Measurements from ENCODE around the gene RFFL. TPM values are rescaled to one million over a fixed set of nuclear protein-coding genes. Genes with fewer than 3 reads are reported as not detected.
"Not testable (repeated sequence)": the region's sequence is repeated elsewhere in the genome, so short reads cannot be mapped to it uniquely, and the experiment has no call there.

The RFFL gene
- polyA plus RNA-seq, 3 donors = 19.6 to 23.8 (median 23.8) TPM

GRCh38 chr17:35051183-35051578, 12.3 kb downstream of the RFFL start:
- DNase-seq (ENCODE audit: low read depth in 3 of 3, low spot score in 2 of 3) = no peak

- no peak for DNase-seq (ENCODE audit: low read depth in 3 of 3, low spot score in 2 of 3)
Observed at GRCh38 chr17:35050170-35050569, 13.3 kb downstream of the RFFL start.

DNA sequence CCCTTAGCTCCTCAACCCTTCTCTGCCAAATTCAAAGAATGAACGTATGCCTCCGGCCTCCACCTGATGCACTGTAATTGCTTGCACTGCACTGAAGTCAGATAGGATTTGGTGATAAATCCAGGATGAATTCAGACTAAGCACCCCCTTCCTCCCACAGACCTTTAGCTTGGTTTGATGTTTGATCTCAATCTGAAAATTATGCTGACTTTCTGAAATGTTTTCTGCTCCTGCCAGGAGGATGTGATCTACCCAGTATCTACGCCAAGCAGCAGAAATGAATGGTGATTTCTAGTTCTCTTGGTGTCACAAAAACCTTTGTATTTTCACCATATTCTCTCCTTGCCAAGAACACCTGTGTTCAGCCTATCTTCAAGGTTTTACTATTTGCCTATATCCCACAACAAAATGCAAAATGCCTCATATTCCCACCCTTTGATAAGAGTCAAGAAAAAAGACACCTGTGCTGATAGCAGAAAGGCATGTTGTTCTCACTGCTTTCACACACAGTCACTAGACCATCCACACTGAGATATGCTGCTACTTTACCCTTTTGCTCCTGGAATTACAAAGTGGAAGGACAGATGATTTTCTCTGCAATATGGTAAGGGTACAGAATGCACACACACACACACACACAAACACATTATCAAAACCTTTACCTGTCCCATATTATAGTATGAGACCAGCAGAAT, 14.7 kb downstream of the RFFL start:
- DNase-seq (ENCODE audit: low read depth in 3 of 3, low spot score in 2 of 3) = no peak

- DNase-seq (ENCODE audit: low read depth in 3 of 3, low spot score in 2 of 3) = no peak
Observed at GRCh38 chr17:35046740-35047283, 16.7 kb downstream of the RFFL start.

GRCh38 chr17:35046245-35046644, 17.3 kb downstream of the RFFL start:
- no peak for DNase-seq (ENCODE audit: low read depth in 3 of 3, low spot score in 2 of 3)

DNA sequence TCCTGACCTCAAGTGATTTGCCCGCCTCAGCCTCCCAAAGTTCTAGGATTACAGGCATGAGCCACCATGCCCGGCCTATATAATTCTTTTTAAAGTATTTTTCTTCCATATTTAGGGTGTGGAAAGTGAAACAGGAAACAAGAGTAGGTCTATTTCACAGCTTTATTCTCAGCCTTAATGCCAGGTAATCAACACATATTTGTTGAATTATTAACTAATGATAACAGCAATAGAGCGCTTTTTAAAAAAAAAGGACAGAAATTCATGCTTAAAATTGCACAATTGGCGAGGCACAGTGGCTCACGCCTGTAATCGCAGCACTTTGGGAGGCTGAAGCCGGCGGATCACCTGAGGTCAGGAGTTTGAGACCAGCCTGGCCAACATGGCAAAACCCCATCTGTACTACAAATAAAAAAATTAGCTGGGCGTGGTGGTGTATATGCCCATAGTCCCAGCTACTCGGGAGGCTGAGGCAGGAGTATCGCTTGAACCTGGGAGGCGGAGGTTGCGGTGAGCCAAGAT, 18.0 kb downstream of the RFFL start:
- DNase-seq (ENCODE audit: low read depth in 3 of 3, low spot score in 2 of 3) = not testable (repeated sequence)

DNA sequence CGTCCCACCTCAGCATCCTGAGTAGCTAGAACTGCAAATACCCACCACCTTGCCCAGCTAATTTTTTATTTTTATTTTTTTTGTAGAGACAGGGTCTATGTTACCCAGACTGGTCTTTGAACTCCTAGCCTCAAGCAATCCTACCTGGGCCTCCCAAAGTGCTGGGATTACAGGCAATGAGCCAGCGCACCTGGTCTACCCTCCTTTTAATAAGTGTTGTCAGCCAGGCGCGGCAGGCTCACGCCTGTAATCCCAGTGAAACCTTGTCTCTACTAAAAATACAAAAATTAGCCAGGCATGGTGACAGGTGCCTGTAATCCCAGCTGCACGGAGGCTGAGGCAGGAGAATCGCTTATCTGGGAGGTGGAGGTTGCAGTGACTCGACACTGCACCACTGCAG, 19.3 kb downstream of the RFFL start:
- DNase-seq (ENCODE audit: low read depth in 3 of 3, low spot score in 2 of 3) = no peak

DNA sequence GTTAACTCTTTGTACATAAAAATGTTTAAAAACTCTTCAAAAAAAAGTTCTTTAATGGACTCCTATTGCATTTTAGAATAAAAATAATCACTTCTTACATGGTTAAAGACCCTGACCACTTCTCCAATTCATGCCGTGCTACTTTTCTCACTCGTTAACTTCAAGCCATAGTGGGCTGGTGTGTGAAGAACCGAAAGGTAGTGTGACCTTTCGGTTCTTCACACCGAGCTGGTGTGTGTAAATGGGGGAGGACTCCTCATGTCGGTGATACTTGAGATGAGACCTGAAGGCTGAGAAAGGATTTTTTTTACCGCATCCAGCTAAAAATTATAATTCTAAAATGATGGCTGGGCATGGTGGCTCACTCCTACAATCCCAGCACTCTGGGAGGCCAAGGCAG, 22.1 kb downstream of the RFFL start:
- DNase-seq (ENCODE audit: low read depth in 3 of 3, low spot score in 2 of 3) = no peak

DNA sequence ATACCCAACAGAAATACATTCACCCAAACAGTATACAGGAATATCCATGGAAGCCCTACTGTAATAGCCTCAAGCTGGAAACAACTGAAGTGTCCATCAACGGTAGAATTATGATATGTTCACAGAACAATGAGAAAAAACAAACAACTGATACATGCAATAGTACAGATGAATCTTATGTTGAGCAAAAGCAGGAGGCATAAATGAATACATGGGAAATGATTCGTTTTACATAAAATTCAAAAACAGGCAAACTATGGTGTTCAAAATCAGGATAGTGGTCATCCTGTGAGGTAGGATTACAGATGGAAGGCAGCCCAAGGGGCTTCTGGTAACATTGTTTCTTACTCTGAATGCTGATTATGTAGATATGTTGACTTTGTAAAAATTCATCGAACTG, 25.1 kb downstream of the RFFL start:
- no peak for DNase-seq (ENCODE audit: low read depth in 3 of 3, low spot score in 2 of 3)

GRCh38 chr17:35030780-35031179, 32.7 kb downstream of the RFFL start:
- DNase-seq (ENCODE audit: low read depth in 3 of 3, low spot score in 2 of 3) = no peak

DNA sequence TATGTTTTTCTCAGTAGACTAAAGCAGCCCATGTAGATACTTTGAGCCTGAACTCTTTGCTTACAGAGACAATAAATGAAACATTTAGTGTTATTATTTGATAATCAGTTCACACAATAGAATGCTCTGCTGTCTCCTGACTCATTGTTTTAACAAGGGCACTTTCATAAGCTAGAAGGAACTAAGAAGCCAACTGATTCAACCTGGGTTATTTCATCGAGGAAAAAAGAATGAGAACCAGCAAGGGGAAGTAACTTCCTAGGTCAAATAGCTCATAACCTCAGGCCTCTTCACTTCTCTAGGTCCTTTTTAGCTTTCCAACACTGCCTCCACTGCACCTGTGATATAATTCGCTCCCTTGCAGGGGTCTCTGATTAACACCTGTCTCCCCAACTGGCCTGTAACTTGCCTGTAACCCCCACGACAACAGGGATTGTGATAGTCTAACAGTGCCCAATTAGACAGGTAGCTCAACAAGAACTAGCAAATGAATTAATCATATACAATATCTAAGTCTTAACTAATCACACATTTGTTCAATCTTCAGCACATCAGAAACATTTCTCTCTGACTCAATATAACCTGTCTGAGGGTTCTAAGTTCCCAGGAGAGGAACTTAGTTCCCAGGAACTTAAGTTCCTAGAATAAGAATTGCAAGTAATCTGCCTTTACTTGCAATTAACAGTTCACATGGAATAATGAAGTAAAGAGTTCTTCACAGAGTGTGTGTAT, 34.8 kb downstream of the RFFL start:
- no peak for DNase-seq (ENCODE audit: low read depth in 3 of 3, low spot score in 2 of 3)

GRCh38 chr17:35028097-35028496, 35.4 kb downstream of the RFFL start:
- DNase-seq (ENCODE audit: low read depth in 3 of 3, low spot score in 2 of 3) = not testable (repeated sequence)

DNA sequence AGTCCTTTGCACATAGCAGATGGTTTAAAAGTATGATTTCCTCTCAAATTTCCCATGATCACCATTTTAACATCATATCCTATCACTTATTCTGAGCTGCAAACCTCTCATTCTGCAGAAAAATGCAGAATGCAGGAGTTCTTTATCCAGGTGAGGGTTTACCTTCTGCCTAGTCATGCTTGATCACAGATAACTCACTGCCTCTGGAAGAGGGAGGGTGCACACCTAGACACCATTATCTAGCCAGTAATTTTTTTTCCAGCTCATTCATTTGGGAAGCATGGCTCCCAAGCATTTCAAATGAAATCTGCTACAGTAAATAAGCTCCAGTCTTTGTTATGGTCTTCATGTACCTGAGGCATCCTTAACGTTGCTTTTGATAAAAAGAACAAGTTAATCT, 38.0 kb downstream of the RFFL start:
- no peak for DNase-seq (ENCODE audit: low read depth in 3 of 3, low spot score in 2 of 3)

GRCh38 chr17:35023538-35023937, 40.0 kb downstream of the RFFL start:
- no peak for DNase-seq (ENCODE audit: low read depth in 3 of 3, low spot score in 2 of 3)

DNA sequence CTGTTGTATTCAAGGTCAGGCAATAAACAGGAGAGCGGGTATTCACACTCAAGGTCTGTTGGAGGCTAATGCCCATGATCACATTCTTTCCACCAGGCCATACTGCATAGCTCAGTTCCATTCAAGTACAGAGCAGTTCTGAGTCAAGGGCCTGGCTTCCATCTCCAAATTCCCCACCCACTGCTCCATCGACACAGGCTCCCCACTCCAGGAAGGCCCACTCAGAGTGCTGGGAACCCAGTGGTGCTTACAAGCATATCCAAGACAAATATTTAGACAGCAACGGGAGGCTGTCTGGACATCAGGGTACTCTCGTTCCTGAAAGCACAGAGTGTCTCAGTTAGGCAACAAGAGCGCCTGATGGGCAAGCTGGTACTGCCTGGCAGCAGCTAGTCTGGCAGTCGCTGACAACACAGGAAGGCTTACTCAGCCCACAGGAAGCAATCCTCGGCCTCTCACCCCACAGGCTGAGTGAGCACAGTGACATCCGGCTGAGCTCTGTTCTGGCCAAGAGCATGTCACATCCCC, 40.9 kb downstream of the RFFL start:
- no peak for DNase-seq (ENCODE audit: low read depth in 3 of 3, low spot score in 2 of 3)

DNA sequence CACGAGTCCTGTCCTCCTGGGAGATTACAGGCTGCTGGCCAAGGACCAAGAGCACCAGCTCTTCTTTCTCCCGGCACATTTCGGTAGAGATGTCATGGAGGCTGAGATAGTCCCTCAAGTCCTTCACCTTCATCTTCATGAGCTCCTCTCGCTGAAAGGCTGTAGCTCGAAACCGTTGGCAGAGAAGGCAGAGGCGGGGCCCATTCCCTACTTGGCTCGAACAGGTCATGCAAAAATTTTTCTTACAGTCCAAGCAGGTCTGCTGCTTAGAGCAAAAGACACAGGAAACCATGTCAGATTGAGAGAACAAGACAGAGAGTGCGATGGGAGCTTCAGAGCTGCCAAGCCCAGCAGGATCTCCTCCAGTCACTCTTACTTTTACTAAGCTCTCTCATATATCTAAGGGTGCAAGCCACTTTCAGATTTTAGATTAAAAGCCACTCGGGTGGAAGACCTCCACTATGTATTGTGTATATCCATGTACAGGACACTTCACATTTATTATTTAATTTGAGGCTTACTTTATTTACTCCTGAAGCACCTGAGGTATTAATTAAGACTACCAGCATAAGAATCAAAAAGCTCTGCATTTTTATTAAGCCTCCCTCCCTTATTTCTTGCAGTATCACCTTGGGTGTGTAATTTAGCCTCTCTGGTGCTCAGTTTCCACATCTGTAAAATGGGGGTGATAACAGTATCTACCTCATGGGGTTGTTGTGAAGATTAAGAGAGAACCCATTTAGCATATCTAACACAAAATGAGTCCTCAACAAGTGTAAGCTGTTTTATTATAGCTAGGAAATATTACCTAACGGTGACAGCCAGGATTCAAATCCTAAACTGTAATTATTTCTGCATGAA, 41.8 kb downstream of the RFFL start:
- no peak for DNase-seq (ENCODE audit: low read depth in 3 of 3, low spot score in 2 of 3)

- no peak for DNase-seq (ENCODE audit: low read depth in 3 of 3, low spot score in 2 of 3)
Observed at GRCh38 chr17:35019386-35020179, 43.9 kb downstream of the RFFL start.

- DNase-seq (ENCODE audit: low read depth in 3 of 3, low spot score in 2 of 3) = no peak
Observed at GRCh38 chr17:35018814-35019213, 44.7 kb downstream of the RFFL start.

DNA sequence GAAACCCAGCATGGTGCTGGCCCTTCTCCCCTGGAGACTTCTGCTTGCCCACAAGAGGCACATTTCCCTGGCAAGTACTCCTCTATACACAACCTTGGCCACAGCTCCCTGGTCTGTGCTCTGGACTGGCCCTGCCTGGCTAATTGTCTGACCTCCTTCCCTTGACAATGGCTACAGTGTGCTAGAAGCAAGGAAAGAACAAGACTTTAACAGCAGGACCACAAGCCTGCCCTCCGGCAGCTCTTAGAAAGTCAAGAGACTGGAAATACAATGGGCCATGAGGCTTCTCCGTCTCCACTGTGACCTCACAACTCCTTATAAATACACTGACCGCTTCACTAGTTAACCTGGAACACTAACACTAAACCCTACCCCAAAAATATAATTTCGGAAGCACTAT, 46.5 kb downstream of the RFFL start:
- DNase-seq (ENCODE audit: low read depth in 3 of 3, low spot score in 2 of 3) = no peak

GRCh38 chr17:35016369-35016768, 47.1 kb downstream of the RFFL start:
- DNase-seq (ENCODE audit: low read depth in 3 of 3, low spot score in 2 of 3) = no peak

Data from right renal cortex interstitium (tissue), 3 donors.